NCI-H748 (cell line): ENCODE results near the gene C10orf105.

Source experiments
- DNase-seq: peaks from one replicate; lab custom pipeline; 2025; ENCODE audit not compliant: unreplicated experiment; lab: John Stamatoyannopoulos, UW

The C10orf105 gene

GRCh38 chr10:71700731-71701368 is 18.7 kb downstream of the C10orf105 start:
- no peak for DNase-seq

GRCh38 chr10:71698737-71699136 is 20.8 kb downstream of the C10orf105 start:
- no peak for DNase-seq

- no peak for DNase-seq
Measured at GRCh38 chr10:71697938-71698709, 21.5 kb downstream of the C10orf105 start.

- peak; percentile 16 for DNase-seq
Measured at GRCh38 chr10:71696628-71697326, 22.8 kb downstream of the C10orf105 start.

DNA sequence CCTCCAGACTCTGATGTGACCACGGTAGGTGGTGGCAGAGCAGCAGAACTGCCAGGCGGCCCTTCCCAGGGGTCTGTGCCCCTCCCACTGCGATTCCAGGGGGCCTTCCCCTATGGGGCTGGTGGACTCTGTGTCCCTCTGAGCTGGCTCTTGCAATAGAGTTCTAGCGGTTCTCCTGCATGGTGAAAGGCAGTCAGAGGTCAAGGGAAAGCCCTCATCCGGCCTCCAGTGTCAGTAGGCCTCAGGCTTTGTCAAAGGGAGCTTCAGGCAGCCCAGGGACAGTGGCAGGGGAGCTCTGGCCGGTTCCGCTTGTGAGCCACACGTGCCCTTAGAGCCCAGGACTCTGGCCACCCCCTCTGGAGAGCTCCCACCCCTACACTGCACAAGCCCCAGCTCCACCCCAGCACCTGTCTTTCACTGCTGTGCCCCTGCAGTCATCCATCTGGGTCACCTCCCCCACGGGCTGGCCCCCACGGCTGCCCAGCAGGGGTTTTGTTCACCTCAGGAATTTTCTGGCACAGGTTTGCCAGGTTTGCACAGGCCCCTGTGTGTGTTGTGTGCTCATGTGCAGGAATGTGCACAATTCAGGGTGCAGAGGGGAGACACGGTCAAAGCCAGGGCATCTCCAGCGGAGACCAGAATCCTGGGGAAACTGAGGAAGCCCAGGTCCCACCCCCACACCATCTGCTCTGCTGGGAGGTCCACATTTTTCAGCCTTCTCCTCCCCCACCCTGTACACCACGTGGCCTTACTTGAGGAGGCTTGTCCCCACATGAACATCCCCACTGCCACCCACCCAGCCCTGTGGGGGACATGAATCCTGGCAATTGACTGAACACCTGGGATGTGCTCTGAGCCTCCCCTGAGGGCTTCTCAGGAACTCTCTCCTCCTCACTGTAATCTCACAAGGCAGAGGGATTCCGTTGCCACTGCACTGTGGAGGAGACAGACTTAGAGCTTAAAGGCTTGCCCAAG is 23.8 kb downstream of the C10orf105 start:
- DNase-seq: no peak

DNA sequence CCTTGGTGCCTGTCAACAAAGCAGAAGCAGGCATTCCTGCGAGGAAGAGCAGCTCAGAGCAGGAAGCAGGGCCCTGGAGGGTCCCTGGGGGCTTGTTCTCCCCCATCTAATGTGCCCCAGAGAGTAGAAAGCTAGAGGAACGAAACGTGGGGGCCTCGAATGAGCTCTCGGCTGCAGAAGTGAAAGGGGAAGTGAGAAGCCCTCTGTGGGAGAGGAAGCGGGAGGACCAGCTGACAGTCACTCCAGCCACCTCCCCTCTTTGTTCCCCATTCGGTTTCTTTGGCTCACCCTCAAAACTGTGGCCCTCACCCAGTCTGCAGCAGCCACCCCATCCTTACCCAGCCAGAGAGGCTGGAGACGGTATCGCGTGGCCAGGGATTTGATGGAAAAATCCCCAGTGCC is 25.0 kb downstream of the C10orf105 start:
- no peak for DNase-seq

DNA sequence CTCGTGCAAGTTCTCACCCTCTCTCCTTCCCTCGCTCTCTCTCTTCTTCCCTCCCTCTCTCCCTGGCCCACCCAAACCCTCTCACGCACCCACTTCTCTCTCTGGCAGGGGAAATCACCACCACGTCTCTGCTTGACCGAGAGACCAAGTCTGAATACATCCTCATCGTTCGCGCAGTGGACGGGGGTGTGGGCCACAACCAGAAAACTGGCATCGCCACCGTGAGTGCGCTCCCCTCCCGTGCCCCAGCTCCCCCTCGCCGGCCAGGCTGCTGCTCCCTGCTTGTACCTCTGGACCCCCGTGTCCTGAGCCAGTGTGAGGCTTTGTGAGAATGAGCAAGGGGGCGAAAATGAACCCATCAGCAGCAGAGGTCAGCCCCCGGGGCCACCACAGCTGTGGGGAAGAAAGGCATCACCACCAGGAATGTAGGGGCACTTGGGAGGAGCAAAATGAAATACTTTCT is 25.5 kb downstream of the C10orf105 start:
- no peak for DNase-seq

DNA sequence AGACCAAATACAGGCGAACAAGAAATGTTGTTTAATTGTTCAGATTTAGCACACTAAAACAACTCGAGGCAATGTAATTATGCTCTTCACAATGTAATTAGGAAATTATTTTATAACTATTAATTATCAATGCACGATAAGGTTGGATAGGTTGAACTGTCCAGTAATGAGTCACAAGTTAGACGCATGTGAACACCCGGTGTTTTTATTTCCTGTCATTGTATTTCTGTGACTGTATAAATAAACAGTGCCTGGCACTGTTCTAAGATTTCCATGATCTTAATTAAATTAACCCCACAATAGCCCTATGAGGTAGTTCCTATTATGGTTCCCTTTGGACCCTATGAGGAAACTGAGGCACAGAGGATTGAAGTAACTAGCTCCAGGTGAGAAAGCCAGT is 26.2 kb downstream of the C10orf105 start:
- DNase-seq: no peak

DNA sequence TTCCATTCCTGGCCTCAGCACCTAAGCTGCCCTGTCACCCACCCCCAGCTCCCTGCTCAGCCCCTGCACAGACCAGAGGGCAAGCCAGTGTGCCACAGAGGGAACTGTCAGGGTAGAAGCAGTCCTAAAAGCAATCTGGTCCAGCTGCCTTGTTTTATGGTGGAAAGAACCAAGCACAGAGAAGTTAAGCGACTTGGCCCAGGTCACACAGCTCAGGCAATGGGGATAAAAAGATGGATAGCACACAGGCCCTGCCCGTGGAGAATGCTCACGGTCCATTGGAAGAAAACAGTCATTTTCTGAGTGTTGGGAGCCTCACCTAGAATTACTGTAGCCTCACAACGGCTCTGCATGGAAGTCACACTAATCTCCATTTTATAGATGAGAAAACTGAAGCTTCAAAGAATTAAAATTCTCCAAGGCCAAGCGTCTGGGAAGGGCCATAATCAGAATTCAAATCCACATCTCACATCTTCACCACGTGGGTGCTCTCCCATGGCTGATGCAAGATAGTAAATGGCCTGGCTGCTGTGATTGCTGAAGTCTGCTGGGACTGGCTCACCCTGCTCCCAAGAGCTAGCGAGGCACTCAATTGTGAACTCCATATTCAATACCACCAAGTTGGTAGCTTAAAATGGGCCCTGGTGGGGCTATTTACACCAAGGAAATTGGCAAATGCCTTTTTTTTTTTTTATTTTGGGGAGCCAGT is 26.8 kb downstream of the C10orf105 start:
- no peak for DNase-seq

DNA sequence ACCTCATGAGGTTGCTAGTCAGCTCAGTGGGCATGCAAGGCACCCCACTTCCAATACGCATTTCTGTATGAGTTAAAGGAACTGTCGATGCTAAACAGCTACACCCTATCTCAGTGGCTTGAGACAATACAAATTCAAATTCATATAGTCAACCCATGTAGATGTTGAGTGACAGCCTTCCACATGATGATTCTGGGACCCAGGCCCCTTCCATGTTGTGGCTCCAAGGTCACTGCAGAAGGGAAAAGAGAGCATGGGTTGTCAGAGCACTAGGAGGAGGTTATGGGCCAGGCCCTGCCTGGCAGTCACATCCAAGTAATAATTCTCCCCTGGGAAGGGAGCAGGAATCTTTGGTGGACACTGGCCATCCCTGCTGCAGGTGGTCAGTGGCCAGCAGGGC is 28.2 kb downstream of the C10orf105 start:
- no peak for DNase-seq

- DNase-seq: no peak
Measured at GRCh38 chr10:71690094-71690720, 29.4 kb downstream of the C10orf105 start.

GRCh38 chr10:71688256-71688655 is 31.3 kb downstream of the C10orf105 start:
- no peak for DNase-seq

DNA sequence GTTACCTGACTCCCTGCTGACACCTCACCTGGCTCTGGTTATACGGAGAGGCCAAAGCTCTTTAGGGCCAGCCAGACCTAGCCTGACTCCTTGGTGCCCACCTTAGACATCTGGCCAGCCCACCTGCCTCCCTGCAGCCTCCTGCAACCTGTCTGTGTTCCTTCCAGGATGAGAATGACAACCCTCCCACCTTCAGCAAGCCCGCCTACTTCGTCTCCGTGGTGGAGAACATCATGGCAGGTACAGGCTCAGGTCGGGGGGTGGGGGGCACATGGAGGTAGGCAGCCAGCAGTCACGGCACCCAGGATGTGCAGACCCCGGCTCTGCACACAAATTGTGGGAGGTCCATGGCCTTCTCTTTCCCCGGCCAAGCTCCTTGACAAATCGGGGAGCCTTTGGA is 32.1 kb downstream of the C10orf105 start:
- no peak for DNase-seq

- DNase-seq: no peak
Measured at GRCh38 chr10:71687077-71687476, 32.5 kb downstream of the C10orf105 start.

DNA sequence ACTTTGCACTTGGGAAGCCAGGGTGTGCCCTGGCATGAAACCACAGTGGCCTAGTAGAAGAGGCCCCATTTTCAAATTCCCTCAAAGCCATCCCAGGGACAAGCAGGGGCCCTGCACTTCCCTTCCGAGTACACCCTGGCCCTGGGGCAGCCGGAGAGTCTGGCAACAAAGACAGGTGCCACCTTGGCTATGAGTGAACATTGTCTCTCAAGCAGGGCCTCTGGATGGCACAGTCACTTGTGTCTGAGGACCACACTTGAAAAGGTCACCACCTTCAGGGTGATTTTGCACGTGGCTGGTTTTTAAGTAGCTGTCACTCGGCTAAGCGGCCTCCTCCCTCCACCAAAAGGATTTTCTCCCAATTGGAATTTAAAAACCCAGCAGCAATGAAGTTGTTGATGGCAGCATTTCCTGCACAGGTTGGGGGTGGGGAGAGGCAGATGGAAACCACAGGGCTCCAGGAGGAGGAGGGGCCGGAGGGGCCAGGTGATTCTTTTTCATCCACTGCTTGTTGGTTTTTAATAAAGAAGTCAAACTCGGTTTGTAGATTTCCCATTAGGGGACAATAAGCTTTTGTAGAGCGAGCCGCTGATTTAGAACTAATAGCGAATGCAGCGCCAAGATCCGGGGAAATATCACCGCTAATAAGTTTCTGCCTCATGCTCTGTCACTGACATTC is 33.9 kb downstream of the C10orf105 start:
- DNase-seq: peak; percentile 12

DNA sequence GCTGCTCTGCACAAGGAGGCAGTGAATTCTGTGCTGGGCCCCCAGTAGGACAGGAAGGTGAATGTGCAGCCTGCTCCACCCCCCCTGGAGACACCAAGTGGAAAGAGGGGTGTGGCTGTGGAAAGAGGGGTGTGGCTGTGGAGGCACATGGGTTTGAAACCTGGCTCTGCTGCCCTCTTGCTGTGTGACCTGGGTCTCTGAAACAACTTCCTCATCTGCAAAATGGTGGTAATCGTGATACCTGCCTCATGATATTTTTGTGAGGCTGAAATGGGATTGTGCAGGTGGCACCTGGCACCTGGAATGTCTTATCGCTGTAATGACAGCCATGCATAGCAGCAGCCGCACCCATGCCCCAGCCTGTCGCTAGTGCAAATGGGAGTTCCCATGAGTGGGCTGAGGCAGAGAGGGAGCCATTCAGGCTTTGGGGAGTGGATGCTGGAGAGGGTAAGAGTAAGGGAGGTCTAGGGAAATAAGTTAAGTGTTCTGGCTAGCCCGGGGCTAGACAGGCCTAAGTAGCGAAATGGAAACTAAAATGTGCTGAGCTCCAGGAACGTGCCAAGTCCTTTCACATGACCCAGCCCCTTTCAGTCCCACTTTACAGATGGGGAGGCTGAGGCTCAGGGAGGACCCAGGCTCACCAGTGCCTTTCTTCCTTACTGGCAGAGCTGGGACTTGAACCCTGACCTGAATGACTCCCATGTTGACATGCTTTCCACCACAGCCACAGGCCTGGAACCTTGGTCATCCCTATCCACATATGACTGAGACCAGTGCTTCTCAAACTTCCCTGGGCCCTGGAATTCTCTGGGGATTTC is 35.0 kb downstream of the C10orf105 start:
- DNase-seq: no peak

GRCh38 chr10:71683301-71683700 is 36.3 kb downstream of the C10orf105 start:
- DNase-seq: no peak

DNA sequence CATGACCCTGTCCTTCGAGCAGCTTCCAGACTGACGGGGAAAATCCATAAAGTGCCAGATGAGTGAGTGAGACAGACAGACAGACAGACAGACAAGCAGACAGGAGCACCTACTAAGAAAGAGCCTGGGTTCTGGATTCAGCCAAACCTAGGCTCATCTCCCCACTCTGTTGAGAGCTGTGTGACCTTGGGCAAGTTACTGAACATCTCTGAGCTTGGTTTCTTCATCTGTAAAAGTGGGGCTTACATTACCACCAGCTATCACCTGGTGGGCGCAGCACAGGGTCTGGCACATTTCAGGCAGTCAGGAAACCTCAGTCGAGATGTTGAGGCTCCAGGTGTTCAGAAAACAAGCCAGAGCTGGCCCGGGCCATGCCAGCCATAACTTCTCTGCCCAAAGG is 37.6 kb downstream of the C10orf105 start:
- DNase-seq: no peak
